HG03103 (cell line): ENCODE measurements around the gene CPLANE1.
"Not testable (repeated sequence)": the region's sequence is repeated elsewhere in the genome, so short reads cannot be mapped to it uniquely, and the experiment has no call there.

ENCODE experiments used
- ATAC-seq: cut with Tn5 transposase; IDR thresholded peaks from one replicate; pipeline ENCODE4 v1.9.1; 2021; ENCODE audit warnings: low read depth; ENCODE audit not compliant: unreplicated experiment

The CPLANE1 gene

GRCh38 chr5:37248970-37249814 is at the start of gene CPLANE1:
Gene CPLANE1 (minus strand): TSS chr5:37249376. CDS start chr5:37247698, 1,678 bp downstream.
- peak; percentile 81 for ATAC-seq

DNA sequence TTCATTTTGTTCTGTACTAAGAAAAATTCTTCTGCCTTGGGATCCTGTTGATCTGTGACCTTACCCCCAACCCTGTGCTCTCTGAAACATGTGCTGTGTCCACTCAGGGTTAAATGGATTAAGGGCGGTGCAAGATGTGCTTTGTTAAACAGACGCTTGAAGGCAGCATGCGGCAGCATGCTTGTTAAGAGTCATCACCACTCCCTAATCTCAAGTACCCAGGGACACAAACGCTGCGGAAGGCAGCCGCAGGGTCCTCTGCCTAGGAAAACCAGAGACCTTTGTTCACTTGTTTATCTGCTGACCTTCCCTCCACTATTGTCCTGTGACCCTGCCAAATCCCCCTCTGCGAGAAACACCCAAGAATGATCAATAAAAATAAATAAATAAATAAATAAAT is 47.1 kb upstream of the CPLANE1 start:
- not testable (repeated sequence) for ATAC-seq

DNA sequence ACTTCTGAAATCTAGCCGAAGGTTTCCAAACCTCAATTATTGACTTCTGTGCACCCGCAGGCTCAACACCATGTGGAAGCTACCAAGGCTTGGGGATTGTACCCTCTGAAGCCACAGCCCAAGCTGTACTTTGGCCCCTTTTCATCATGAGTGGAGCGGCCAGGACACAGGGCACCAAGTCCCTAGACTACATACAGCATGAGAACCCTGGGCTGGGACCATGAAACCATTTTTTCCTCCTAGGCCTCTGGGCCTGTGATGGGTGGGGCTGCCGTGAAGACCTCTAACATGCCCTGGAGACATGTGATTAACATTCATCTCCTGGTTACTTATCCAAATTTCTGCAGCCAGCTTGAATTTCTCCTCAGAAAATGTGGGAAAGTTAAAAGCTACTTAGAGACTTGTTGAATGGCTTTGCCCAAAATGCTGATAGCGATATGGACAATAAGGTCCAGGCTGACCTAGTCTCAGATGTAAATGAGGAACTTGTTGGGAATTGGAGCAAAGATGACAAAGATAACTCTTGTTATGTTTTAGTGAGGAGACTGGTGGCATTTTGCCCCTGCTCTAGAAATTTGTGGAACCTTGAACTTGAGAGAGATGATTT is 34.1 kb upstream of the CPLANE1 start:
- no peak for ATAC-seq

DNA sequence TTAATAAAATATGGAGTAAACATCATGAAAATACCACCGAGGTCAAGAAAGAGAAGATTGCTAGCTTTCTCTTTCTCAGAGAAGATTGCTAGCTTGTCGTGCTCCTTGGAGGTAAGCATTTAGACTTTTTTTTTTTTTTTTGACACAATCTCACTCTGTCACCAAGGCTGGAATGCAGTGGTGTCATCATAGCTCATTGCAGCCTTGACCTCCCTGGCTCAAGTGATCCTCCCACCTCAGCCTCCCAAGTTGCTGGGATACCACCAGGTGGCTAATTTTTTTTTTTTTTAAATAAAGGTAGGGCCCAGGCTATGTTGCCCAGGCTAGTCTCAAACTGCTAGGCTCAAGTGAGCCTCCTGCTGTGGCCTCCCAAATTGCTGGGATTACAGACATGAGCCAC is 26.3 kb upstream of the CPLANE1 start:
- no peak for ATAC-seq

- no peak for ATAC-seq
Observed at GRCh38 chr5:37272511-37272910, 23.3 kb upstream of the CPLANE1 start.

- not testable (repeated sequence) for ATAC-seq
Observed at GRCh38 chr5:37268100-37268499, 18.9 kb upstream of the CPLANE1 start.

- no peak for ATAC-seq
Observed at GRCh38 chr5:37255774-37256358, 6.7 kb upstream of the CPLANE1 start.

- no peak for ATAC-seq
Observed at GRCh38 chr5:37254581-37254980, 5.4 kb upstream of the CPLANE1 start.

- ATAC-seq, result no peak
Observed at GRCh38 chr5:37251665-37252064, 2.5 kb upstream of the CPLANE1 start.

DNA sequence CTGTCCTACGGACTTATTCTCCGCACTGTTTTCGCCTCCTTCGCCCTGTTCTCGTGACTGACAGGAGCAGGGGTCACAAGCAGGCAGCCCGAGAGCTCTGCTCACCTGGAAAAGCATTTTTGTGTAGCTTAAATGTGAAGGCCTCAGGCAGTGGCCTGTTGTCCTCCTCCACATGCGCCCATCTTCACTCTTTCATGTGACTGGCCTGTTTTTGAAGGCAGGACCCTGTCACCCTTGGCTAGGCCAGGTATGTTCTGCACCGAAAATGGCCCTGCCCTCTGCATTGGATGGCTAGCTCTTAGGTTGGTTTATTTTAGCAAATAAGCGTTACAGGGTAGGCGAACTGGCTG is 614 bp upstream of the CPLANE1 start:
- no peak for ATAC-seq

DNA sequence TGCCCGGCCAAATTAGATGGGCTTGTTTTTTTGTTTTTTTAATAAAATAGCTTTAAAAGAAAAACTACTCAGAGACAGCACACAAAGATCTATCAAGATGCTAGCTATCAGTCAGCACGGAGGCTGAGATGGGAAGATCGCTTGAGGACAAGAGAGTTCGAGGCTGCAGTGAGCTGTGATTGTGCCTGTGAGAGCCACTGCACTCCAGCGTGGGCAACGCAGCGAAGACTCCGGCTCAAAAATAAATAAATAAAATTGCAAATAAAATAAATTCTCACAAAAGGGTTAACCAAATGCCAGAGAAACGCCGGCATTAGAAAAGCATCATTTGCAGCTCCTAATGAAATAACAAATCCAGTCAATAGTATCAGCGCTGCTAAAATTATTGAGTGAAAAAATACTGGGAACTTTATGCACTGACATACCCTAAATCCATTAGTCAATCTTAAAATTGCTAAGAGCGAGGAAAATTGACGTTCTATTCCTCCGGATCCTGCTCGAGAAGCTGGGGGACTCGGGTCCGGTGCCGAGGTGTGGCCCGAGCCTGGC is 681 bp downstream of the CPLANE1 start:
- ATAC-seq, result no peak

- no peak for ATAC-seq
Observed at GRCh38 chr5:37247496-37247895, 1.7 kb downstream of the CPLANE1 start.

GRCh38 chr5:37247036-37247435 is 2.1 kb downstream of the CPLANE1 start:
- no peak for ATAC-seq

DNA sequence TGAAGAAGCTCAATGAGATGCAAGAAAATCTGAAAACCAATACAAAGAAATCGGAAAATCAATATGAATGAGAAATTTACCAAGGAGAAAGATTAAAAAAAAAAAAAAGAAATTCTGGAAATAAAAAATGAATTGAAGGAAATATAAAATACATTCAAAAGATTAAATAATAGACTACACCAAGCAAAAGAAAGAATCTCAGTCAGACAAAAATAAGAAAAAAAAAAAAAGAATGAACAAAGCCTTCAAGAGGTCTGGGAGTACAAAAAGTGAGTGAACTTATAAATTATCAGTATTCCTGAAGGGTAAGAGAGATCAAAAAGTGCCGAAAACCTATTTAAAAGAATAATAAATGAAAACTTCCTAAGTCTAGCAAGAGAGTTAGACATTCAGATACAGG is 14.9 kb downstream of the CPLANE1 start:
- no peak for ATAC-seq

- ATAC-seq, result no peak
Observed at GRCh38 chr5:37226377-37226776, 22.8 kb downstream of the CPLANE1 start.

DNA sequence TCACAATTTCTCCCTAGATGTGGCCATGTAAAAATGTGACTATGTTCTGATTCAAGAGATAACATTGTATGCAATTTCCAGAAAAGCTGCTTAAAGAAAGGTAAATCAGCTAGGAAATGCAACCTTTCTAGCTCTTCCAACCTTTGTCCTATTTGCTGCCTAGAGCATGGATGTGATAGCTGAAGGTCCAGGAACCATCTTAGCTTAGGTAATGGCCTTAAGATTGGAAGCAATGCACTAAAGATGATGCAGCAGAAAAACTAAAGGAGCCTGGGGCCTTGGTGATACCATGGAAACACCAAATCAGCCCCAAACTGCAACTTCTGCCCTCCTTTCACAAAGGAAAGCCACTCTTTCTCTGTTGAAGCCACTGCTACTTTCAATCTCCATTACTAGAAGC is 27.0 kb downstream of the CPLANE1 start:
- no peak for ATAC-seq

GRCh38 chr5:37220426-37220825 is 28.8 kb downstream of the CPLANE1 start:
- ATAC-seq, result not testable (repeated sequence)

GRCh38 chr5:37219384-37219783 is 29.8 kb downstream of the CPLANE1 start:
- not testable (repeated sequence) for ATAC-seq

- ATAC-seq, result no peak
Observed at GRCh38 chr5:37217976-37218375, 31.2 kb downstream of the CPLANE1 start.

DNA sequence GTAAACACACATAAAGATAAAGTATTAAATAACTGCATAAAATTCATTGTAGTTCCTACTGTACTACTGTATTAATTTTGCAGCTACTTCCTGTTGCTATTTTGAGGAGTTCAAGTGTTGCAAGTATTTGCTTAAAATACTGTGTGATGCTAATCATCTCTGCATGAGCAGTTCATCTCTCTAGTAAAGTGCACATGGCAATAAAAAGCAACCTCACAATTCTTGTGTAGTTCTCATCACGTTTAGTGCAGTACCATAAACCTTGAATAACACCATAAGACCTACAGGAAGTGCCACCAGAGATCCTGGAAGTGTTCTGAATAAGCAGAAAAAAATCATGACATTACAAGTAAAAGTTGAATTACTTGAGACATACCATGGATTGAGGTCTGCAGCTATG is 34.6 kb downstream of the CPLANE1 start:
- ATAC-seq, result no peak

GRCh38 chr5:37212096-37212495 is 37.1 kb downstream of the CPLANE1 start:
- ATAC-seq, result no peak
